ENCODE results near the gene ZNF865.

The ZNF865 gene

GRCh38 chr19:55647732-55648584 lies 42.5 kb downstream of the ZNF865 start, which contains the start of gene CCDC106:
CCDC106 (plus strand) TSS chr19:55648212; CDS start chr19:55649047, 835 bp downstream.
- peak; percentile 47 for DNase-seq

- no peak for DNase-seq
Measured at GRCh38 chr19:55648585-55649267, 43.3 kb downstream of the ZNF865 start.

GRCh38 chr19:55649268-55650125 lies 44.0 kb downstream of the ZNF865 start:
- DNase-seq = no peak

GRCh38 chr19:55650126-55650557 lies 44.7 kb downstream of the ZNF865 start:
- DNase-seq = no peak

GRCh38 chr19:55650602-55651230 lies 45.3 kb downstream of the ZNF865 start:
- DNase-seq = no peak

- DNase-seq = no peak
Measured at GRCh38 chr19:55651236-55651635, 45.8 kb downstream of the ZNF865 start.

GRCh38 chr19:55652311-55653128 lies 47.1 kb downstream of the ZNF865 start:
- DNase-seq = no peak

GRCh38 chr19:55653651-55654322 lies 48.3 kb downstream of the ZNF865 start:
- peak; percentile 99 for DNase-seq

GRCh38 chr19:55654323-55654867 lies 48.9 kb downstream of the ZNF865 start:
- peak; percentile 99 for DNase-seq

- peak; percentile 95 for DNase-seq
Measured at GRCh38 chr19:55654868-55655647, 49.6 kb downstream of the ZNF865 start, which contains the start of gene U2AF2. U2AF2 (plus strand) TSS chr19:55655035; CDS start chr19:55655105, 70 bp downstream.

- no peak for DNase-seq
Measured at GRCh38 chr19:55655648-55656040, 50.2 kb downstream of the ZNF865 start.

- no peak for DNase-seq
Measured at GRCh38 chr19:55656552-55656951, 51.1 kb downstream of the ZNF865 start.

- DNase-seq = no peak
Measured at GRCh38 chr19:55656988-55657747, 51.7 kb downstream of the ZNF865 start.

- no peak for DNase-seq
Measured at GRCh38 chr19:55658846-55659459, 53.5 kb downstream of the ZNF865 start.

GRCh38 chr19:55659822-55660221 lies 54.4 kb downstream of the ZNF865 start:
- no peak for DNase-seq

GRCh38 chr19:55660404-55660803 lies 55.0 kb downstream of the ZNF865 start:
- DNase-seq = no peak

- DNase-seq = no peak
Measured at GRCh38 chr19:55660991-55661390, 55.5 kb downstream of the ZNF865 start.

GRCh38 chr19:55661826-55662225 lies 56.4 kb downstream of the ZNF865 start:
- DNase-seq = no peak

All from CD4-positive, alpha-beta T cell treated with Interferon gamma for 1 hour (primary cell).